ENCODE results near the gene DLG2.

The DLG2 gene

GRCh38 chr11:84722583-84723108 is 904.5 kb downstream of the DLG2 start:
- no peak for DNase-seq

DNA sequence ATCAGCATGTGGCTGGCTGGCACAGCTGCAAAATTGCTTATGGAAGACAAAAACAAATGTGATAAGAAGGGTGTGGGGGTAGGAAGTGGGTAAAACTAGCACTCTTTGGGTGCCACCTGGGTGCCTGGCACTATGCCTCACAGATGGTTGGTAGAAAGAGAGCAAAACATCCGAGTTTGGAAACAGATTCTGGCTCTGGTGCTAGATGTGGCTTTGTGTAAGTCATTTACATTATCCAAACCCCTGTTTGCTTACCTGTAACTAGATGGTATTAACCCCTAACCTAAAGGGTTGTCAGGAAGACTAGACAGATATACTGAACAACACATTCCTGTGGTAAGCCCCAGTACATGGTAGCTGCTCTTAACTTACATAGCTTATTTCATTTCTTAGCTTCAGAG is 905.6 kb downstream of the DLG2 start:
- DNase-seq: no peak

DNA sequence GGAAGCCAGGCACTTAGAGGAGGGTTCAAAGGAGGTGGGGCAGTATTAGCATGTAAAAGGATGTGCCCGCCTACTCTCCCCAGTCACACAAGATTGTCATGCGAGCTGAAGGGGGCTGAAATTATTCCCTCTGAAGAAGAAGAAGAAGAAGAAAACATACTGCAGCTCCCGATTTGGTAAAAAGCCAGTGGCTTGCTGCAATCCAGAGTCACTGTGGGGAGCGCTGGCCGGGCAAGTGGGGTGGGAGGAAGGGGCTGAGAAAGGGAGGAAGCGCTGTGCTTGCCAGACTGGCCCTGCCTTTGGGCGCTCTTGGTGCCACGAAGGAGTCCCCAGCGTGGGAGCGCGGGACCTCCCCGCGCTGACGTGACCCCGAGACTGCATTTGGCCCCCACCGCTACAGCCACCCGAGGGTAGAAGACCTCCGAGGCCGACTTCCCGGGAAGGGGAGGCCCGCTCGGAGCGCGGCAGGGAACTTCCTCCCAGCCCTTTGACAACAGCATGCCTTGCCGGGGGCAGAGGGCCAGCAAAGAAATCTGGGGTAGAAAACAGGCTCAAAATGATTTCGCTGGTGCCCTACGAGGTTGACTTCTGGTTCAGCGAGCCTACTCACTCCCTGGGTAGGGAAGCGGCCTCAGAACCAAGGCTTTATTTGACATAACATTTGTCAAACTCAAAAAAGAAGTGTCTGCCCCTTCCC is 906.3 kb downstream of the DLG2 start:
- no peak for DNase-seq

DNA sequence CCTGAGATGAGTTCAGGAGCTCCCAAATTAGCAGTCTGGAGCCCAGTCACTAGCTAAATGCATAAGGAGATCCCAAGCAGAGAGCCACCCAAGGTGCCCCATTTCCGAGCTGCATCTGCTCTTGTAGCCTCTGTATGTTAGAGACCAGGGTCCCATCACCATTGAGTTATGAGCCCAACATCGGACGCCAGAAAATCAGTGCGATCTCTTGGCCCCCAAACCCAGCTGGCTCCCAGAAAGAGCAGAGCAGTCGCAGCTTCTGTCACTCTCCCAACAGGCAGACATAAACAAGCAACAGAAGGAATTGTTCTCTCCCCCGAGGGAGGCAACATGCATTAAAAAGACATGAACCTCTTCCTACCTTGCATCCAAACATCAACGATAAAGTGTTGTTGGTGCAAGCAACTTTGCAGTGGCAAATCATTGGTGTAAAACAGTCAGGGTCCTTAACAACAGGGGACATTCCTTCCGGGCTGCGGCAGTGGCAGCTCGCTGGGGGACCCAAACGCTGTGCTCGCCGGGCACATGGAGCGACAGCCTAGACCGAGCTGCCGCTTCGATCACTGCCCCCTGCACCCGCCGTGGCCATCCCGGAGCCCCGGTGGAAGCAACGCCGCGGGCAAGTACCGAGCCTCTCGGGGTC is 907.1 kb downstream of the DLG2 start:
- no peak for DNase-seq

DNA sequence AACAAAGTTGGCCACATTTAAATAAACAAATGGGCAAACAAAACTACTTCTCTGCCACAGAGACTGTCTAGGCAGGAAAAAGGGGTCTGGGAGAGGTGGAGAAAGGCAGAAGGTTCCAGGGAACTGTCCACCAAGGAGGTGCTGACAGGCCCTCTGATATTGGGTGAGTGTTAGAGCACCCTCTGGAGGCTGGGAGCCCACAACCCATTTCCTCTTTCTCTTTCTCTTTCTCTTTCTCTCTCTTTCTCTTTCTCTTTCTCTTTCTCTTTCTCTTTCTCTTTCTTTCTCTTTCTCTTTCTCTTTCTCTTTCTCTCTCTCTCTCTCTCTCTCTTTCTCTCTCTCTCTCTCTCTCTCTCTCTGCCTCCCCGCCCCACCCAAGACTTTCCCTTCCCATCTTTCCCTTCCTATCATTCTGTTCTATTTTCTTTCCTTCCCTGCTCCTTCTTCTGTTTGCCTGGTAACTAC is 912.8 kb downstream of the DLG2 start:
- no peak for DNase-seq

GRCh38 chr11:84691830-84692229 is 935.3 kb downstream of the DLG2 start:
- DNase-seq: no peak

- no peak for DNase-seq
Observed at GRCh38 chr11:84687433-84687832, 939.7 kb downstream of the DLG2 start.

DNA sequence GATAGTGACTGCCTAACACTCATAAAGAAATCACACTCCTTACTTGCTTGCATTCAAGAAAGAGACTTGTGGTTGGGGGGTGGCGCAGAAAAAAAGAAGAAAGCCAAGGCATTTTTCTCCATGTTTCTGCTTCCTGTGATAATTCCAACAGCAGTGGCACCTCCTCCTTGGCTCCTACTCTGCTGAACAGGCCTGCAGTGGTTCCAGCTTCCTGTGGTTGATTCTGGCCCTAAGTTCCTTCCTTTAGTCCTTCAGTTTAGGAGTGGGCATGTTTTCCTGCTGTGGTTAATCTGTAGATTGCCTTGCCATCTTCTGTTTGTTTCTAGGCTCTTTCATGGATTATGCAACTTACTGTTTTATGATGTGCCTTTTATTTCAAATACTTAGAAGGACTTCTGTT is 940.4 kb downstream of the DLG2 start:
- DNase-seq: no peak

DNA sequence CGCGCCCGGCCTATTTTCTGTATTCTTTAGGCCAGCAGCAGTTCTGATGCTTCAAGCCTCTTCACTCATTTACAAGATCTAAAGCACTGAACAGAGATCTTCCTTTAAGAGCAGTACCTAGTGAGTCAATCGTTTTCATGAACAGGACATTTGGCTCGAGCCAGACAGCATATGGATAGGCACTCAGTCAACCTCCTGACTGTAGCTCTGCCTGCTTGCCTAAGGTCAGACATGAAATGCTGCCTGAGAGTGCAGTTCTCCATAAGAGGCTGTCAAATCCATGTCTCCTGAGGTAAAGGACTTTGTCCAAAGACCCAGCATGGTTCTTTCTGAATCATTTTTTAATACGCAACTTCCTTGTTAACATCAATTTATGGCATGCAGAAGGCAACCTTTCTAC is 941.2 kb downstream of the DLG2 start:
- no peak for DNase-seq

GRCh38 chr11:84685149-84685548 is 942.0 kb downstream of the DLG2 start:
- no peak for DNase-seq

DNA sequence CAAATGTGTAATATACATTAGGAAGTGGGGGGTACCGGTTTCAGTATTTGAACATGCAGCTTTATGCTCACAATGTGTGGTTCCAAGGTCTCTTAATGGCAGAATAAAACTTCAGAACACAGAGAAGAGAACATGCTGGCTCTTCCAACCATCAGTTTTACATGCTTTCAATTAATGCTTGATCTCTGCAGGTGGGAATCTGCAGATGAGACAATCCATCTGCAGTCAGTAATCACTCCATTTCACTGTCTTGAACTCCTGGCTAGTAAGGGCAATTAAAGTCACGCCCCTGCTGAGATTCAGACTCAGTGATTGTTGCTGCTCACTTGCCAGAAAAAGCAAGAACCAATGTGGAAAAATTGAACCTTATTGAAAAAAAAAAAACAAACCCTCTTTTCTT is 945.7 kb downstream of the DLG2 start:
- DNase-seq: no peak

DNA sequence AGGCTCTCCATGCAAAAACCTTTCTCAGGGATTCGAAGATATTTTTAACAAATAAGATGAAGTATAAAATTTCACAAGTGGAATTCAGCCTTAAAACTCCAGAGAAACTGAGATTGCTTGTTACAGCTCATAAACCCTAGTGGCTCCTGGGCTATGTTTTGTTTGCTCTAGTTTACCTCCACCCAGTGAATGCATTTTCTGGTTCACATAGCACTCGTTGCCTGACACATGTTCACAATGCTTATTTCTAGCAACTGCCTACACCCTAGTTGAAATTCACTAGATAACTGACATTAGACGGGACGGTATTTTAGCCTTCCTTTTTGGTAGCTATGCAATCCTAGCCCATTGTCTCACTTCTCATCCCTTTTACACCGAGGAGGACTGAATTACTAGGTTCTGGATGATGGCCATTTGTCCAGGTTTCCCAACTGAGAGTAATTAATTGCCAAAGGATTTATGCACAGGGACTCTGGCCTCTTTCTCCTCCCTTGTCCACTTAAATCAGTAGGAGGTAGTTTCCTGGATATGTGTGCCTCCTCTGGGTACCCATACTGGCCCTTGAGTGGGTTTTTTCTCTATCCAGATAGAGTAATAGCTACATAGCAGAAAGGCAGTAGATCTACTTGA is 951.6 kb downstream of the DLG2 start:
- DNase-seq: no peak

DNA sequence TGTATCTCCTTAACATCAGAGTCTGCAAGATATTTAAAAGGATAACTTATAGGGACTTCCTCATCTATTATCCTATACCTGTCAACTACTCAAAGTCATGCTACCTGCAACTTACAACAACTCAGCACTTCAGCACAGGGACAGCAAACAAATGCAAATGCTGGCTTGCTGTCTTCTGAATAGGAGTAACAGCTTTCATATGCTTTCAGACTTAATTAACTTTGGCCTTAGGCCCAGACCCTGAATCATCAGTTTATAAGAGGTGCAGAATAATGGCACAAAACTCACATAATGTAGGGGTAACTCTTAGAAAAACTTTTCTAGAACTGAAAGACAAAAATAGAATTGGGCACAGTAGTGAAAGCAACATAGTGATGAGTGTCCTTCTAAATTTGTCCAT is 953.4 kb downstream of the DLG2 start:
- no peak for DNase-seq

- no peak for DNase-seq
Observed at GRCh38 chr11:84671325-84671999, 955.7 kb downstream of the DLG2 start.

GRCh38 chr11:84663731-84664130 is 963.4 kb downstream of the DLG2 start:
- DNase-seq: no peak

DNA sequence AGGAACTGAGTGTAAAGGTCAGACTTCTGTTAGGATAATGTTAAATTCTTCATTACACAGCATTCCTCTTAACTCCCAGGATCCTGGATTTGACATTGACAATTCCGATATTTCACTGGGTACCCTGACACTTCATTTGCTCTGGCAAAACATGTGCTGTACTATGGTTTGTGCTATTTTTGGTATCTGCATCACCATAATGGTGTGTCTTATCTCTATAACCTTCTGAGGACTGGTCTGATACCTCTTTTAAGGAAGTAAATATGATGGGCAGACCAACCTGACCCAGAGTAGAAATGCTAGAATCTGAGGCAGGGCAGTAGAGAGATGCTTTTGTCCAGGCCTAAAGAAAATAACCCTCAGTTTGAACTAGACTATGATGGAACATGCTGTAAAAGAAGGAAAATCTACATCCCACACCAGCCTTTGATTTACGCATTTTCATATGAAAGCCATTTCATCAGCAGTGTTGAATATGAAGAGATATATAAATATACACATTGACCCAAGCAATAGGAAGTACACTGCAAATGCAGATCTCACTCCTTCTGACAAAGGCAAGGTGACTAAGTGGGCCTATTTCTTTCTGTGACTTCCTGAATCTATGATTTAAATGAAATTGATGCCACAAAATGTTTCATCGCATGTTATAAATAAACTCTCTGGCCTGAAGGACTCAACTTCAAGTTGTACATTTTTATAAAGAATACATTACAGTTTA is 966.7 kb downstream of the DLG2 start:
- DNase-seq: no peak

- no peak for DNase-seq
Observed at GRCh38 chr11:84655712-84656111, 971.4 kb downstream of the DLG2 start.

GRCh38 chr11:84648471-84648870 is 978.7 kb downstream of the DLG2 start:
- no peak for DNase-seq

GRCh38 chr11:84645988-84646694 is 981.0 kb downstream of the DLG2 start:
- no peak for DNase-seq

GRCh38 chr11:84642500-84642899 is 984.6 kb downstream of the DLG2 start:
- no peak for DNase-seq

- DNase-seq: no peak
Observed at GRCh38 chr11:84634309-84634708, 992.8 kb downstream of the DLG2 start.

Data from activated gamma-delta T cell treated with Interleukin-2 at 50 U/mL for 16 hours (primary cell).